Ishikawa (cell line): ENCODE data around the gene TRIM71.

Experiments used
- CREB1 ChIP-seq: IDR thresholded peaks from 2 replicates; pipeline ENCODE4 v1.6.1; 2012; ENCODE audit warnings: low read depth
- EP300 ChIP-seq: IDR thresholded peaks from 2 replicates; pipeline ENCODE4 v1.6.1; 2012; ENCODE audit warnings: borderline replicate concordance
- RAD21 ChIP-seq: IDR thresholded peaks from 2 replicates; pipeline ENCODE4 v1.6.1; 2012; ENCODE audit warnings: low read depth
- TCF12 ChIP-seq: IDR thresholded peaks from 2 replicates; pipeline ENCODE4 v1.6.1; 2012; ENCODE audit warnings: low read depth
- YY1 ChIP-seq: IDR thresholded peaks from 2 replicates; pipeline ENCODE4 v1.6.1; 2012; ENCODE audit warnings: low read depth
- ZBTB7A ChIP-seq: IDR thresholded peaks from 2 replicates; pipeline ENCODE4 v1.6.1; 2012; ENCODE audit warnings: low read depth
- TF ChIP-seq, protein P1 (sequence below): IDR thresholded peaks from 2 replicates; pipeline ENCODE4 v1.6.1; 2012; ENCODE audit warnings: low read depth, mild to moderate bottlenecking

- TF ChIP-seq ZBTB7A (no peak), YY1 (no peak), TCF12 (no peak), EP300 (no peak), RAD21 (no peak), CREB1 (no peak)
- TF ChIP-seq, protein P1, sequence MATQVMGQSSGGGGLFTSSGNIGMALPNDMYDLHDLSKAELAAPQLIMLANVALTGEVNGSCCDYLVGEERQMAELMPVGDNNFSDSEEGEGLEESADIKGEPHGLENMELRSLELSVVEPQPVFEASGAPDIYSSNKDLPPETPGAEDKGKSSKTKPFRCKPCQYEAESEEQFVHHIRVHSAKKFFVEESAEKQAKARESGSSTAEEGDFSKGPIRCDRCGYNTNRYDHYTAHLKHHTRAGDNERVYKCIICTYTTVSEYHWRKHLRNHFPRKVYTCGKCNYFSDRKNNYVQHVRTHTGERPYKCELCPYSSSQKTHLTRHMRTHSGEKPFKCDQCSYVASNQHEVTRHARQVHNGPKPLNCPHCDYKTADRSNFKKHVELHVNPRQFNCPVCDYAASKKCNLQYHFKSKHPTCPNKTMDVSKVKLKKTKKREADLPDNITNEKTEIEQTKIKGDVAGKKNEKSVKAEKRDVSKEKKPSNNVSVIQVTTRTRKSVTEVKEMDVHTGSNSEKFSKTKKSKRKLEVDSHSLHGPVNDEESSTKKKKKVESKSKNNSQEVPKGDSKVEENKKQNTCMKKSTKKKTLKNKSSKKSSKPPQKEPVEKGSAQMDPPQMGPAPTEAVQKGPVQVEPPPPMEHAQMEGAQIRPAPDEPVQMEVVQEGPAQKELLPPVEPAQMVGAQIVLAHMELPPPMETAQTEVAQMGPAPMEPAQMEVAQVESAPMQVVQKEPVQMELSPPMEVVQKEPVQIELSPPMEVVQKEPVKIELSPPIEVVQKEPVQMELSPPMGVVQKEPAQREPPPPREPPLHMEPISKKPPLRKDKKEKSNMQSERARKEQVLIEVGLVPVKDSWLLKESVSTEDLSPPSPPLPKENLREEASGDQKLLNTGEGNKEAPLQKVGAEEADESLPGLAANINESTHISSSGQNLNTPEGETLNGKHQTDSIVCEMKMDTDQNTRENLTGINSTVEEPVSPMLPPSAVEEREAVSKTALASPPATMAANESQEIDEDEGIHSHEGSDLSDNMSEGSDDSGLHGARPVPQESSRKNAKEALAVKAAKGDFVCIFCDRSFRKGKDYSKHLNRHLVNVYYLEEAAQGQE = no peak
Observed at GRCh38 chr3:32870373-32871095, 52.7 kb downstream of the TRIM71 start.
